Non-pigmented ciliary epithelial cell (primary cell): ENCODE data around the gene CR1.
A peak's percentile ranks its signal among the peaks of the same experiment; 100 is the strongest.
"Not testable (repeated sequence)": the region's sequence is repeated elsewhere in the genome, so short reads cannot be mapped to it uniquely, and the experiment has no call there.

Experiments
- DNase-seq: peaks from one replicate; pipeline ENCODE4 v3.0.0-alpha.2; 2010; ENCODE audit warnings: low read depth

Gene CR1

GRCh38 chr1:207644852-207645634, 149.1 kb downstream of the CR1 start, which contains the start of gene CR1L:
Gene CR1L (plus strand): TSS chr1:207645133. CDS start chr1:207645234, 101 bp downstream.
- DNase-seq: no peak

GRCh38 chr1:207645635-207646081, 149.7 kb downstream of the CR1 start:
- DNase-seq: no peak

GRCh38 chr1:207646171-207646570, 150.2 kb downstream of the CR1 start:
- DNase-seq: no peak

- DNase-seq: no peak
These were observed 151.1 kb downstream of the CR1 start for GRCh38 chr1:207646944-207647579.

GRCh38 chr1:207647671-207648333, 151.8 kb downstream of the CR1 start:
- DNase-seq: no peak

GRCh38 chr1:207648334-207649209, 152.6 kb downstream of the CR1 start:
- no peak for DNase-seq

- no peak for DNase-seq
These were observed 153.3 kb downstream of the CR1 start for GRCh38 chr1:207649210-207649753.

GRCh38 chr1:207649865-207650580, 154.1 kb downstream of the CR1 start:
- DNase-seq: no peak

GRCh38 chr1:207651583-207651982, 155.6 kb downstream of the CR1 start:
- DNase-seq: no peak

- no peak for DNase-seq
These were observed 158.4 kb downstream of the CR1 start for GRCh38 chr1:207654320-207654719.

- no peak for DNase-seq
These were observed 162.5 kb downstream of the CR1 start for GRCh38 chr1:207658408-207658807.

GRCh38 chr1:207658904-207659485, 163.0 kb downstream of the CR1 start:
- no peak for DNase-seq

- no peak for DNase-seq
These were observed 163.7 kb downstream of the CR1 start for GRCh38 chr1:207659545-207660153.

- DNase-seq: not testable (repeated sequence)
These were observed 165.5 kb downstream of the CR1 start for GRCh38 chr1:207661420-207661819.

- DNase-seq: no peak
These were observed 170.4 kb downstream of the CR1 start for GRCh38 chr1:207666342-207666741.

GRCh38 chr1:207669528-207670009, 173.6 kb downstream of the CR1 start:
- no peak for DNase-seq

GRCh38 chr1:207670192-207670591, 174.2 kb downstream of the CR1 start:
- no peak for DNase-seq

- DNase-seq: no peak
These were observed 175.0 kb downstream of the CR1 start for GRCh38 chr1:207670997-207671396.

- peak; percentile 10 for DNase-seq
These were observed 176.7 kb downstream of the CR1 start for GRCh38 chr1:207672522-207673130.
